ENCODE data around the gene MZT1.

MZT1 gene

DNA sequence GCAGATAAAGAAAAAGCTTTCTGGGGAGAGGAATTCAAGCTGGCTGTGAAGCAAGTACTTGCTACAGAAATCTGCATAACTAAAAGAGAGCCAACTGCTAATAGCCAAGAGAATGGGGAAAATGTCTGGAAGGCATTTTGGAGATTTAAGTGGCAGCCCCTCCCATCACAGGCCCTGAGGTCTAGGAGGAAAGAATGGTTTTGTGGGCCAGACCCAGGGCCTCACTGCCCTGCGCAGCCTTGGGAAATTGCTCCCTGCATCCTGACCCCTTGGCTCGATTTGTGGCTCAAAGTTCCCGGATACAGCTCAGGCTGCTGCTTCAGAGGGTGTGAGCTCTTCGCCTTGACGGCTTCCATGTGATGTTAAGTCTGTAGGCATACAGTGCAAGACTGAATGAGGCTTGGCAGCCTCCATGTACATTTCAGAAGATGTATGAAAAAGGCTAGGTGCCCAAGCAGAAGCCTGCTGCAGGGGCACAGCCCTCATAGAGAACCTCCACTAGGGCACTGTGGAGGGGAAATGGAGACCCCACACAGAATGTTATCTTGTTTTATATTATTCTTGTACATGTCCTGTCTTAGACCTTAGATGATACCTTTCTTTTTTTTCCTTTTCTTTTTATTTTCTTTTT is 34.4 kb downstream of the MZT1 start:
- Histone ChIP-seq H3K4me1 (ENCODE audit: control insufficient read depth, insufficient read depth, low read length) (no peaks in the 10 kb centered on the region), H3K4me3 (ENCODE audit: low read depth, low read length) (no peak overlapping the region), H3K9me3 (ENCODE audit: control insufficient read depth, insufficient read depth, low read depth, low read length) (no peaks in the 10 kb centered on the region), H3K36me3 (ENCODE audit: control insufficient read depth in 2 of 2, insufficient read depth in 1 of 2, low read length in 2 of 2) (no peaks in the 10 kb centered on the region), H3K27ac (ENCODE audit: extremely low read depth, low read depth, low read length) (no peak overlapping the region)
- POLR2A ChIA-PET = no interaction called here
- CTCF ChIA-PET = no interaction called here
- TF ChIP-seq ZNF169 (tag by site-specific recombination; IDR thresholded peaks at IDR 0.05) (no peak), ZFP37 (tag by site-specific recombination; IDR thresholded peaks at IDR 0.05) (no peak), TRIM28 (IDR thresholded peaks at IDR 0.05; ENCODE audit: borderline replicate concordance, low read length) (peak; percentile 96; the same call in 1 of the 2 replicates), SETDB1 (IDR thresholded peaks at IDR 0.05; ENCODE audit: insufficient read length, low read length) (peak; percentile 93), ZBTB49 (tag by site-specific recombination; IDR thresholded peaks at IDR 0.05; ENCODE audit: low read depth) (no peak), ZNF837 (tag by site-specific recombination; IDR thresholded peaks at IDR 0.05) (no peak), ZNF585B (tag by site-specific recombination; IDR thresholded peaks at IDR 0.05) (peak; percentile 95)

DNA sequence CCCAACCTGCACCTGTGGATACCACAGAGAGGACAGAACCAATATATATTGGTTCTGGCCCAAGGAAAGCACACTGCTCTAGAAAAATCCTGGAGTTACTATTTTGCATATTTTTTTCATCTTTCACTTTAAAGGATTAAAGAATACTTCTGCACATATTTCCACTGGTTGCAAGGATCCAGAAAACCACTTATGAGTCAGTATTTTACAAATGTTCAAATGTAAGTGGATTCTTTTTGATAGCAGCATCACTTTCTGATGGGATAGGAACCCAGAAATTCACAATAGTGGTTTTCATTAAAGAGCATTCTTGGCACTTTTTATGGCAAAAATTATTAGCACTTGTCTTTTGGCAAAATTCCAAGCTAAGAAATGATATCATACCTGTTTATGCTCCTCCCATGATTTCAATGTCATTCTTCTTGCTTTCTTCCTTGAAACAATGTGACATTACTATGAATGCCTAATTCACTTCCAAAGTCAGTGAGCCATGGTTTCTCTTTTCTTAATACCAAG is 38.2 kb downstream of the MZT1 start:
- TF ChIP-seq ZNF24 (tag by site-specific recombination; IDR thresholded peaks at IDR 0.05) = no peak
- TF ChIP-seq, protein P1, sequence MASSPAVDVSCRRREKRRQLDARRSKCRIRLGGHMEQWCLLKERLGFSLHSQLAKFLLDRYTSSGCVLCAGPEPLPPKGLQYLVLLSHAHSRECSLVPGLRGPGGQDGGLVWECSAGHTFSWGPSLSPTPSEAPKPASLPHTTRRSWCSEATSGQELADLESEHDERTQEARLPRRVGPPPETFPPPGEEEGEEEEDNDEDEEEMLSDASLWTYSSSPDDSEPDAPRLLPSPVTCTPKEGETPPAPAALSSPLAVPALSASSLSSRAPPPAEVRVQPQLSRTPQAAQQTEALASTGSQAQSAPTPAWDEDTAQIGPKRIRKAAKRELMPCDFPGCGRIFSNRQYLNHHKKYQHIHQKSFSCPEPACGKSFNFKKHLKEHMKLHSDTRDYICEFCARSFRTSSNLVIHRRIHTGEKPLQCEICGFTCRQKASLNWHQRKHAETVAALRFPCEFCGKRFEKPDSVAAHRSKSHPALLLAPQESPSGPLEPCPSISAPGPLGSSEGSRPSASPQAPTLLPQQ (tag by site-specific recombination; IDR thresholded peaks at IDR 0.05) = no peak
- TF ChIP-seq ZNF677 (tag by site-specific recombination; IDR thresholded peaks at IDR 0.05) = no peak
- TF ChIP-seq ZNF629 (tag by site-specific recombination; IDR thresholded peaks at IDR 0.05) = no peak
- Histone ChIP-seq H3K27ac (ENCODE audit: extremely low read depth, low read depth, low read length) (no peak overlapping the region), H3K9me3 (ENCODE audit: control insufficient read depth, insufficient read depth, low read depth, low read length) (no peaks in the 10 kb centered on the region), H3K36me3 (ENCODE audit: control insufficient read depth in 2 of 2, insufficient read depth in 1 of 2, low read length in 2 of 2) (no peaks in the 10 kb centered on the region), H3K4me1 (ENCODE audit: control insufficient read depth, insufficient read depth, low read length) (no peaks in the 10 kb centered on the region), H3K4me3 (ENCODE audit: low read depth, low read length) (no peak overlapping the region)
- CTCF ChIA-PET = no interaction called here
- POLR2A ChIA-PET = no interaction called here

- Histone ChIP-seq H3K4me3 (ENCODE audit: low read depth, low read length) (no peak overlapping the region), H3K9me3 (ENCODE audit: control insufficient read depth, insufficient read depth, low read depth, low read length) (no peaks in the 10 kb centered on the region), H3K36me3 (ENCODE audit: control insufficient read depth in 2 of 2, insufficient read depth in 1 of 2, low read length in 2 of 2) (no peaks in the 10 kb centered on the region), H3K27ac (ENCODE audit: extremely low read depth, low read depth, low read length) (no peak overlapping the region), H3K4me1 (ENCODE audit: control insufficient read depth, insufficient read depth, low read length) (no peaks in the 10 kb centered on the region)
- TF ChIP-seq ZNF350 (tag by site-specific recombination; IDR thresholded peaks at IDR 0.05) (no peak), ZBTB48 (tag by site-specific recombination; IDR thresholded peaks at IDR 0.05) (no peak), ZNF664 (tag by site-specific recombination; IDR thresholded peaks at IDR 0.05) (no peak), ZNF529 (tag by site-specific recombination; IDR thresholded peaks at IDR 0.05; ENCODE audit: insufficient replicate concordance) (no peak), ZNF24 (tag by site-specific recombination; IDR thresholded peaks at IDR 0.05) (no peak), ZBTB17 (tag by site-specific recombination; IDR thresholded peaks at IDR 0.05) (no peak), ZNF610 (tag by site-specific recombination; IDR thresholded peaks at IDR 0.05; ENCODE audit: borderline replicate concordance) (no peak), GLIS2 (tag by site-specific recombination; IDR thresholded peaks at IDR 0.05) (no peak), OSR2 (tag by site-specific recombination; IDR thresholded peaks at IDR 0.05) (no peak), ZBTB21 (tag by site-specific recombination; IDR thresholded peaks at IDR 0.05) (no peak), ZNF548 (tag by site-specific recombination; IDR thresholded peaks at IDR 0.05) (no peak)
- ChIA-PET POLR2A (no interaction called here), CTCF (interaction anchor here (0.7 kb wide), 1 partner anchor 15 kb away, joined by 5 read pairs; no protein-coding TSS in a partner anchor)
These were observed 40.7 kb downstream of the MZT1 start for GRCh38 chr13:72686766-72687165.
